AG04450 (cell line): Measurements from ENCODE around the gene TRDMT1. TPM values are rescaled to one million over a fixed set of nuclear protein-coding genes. Genes with fewer than 3 reads are reported as not detected.

ENCODE experiments used
- CTCF ChIA-PET: fragments of 300-600, 350-600 bp; formaldehyde crosslinking; extraction: SDS; loops from one replicate; lab custom pipeline; 2022; ENCODE audit warnings: antibody characterized with exemption, inconsistent platforms; lab: Charles Lee
- POLR2A ChIA-PET: fragments of 350-600 bp; formaldehyde crosslinking; extraction: SDS; loops from one replicate; lab custom pipeline; 2021; ENCODE audit warnings: antibody characterized with exemption, inconsistent platforms; lab: Yijun Ruan, JAX
- DNase-seq: peaks from one replicate; pipeline ENCODE4 v3.0.0-alpha.2; 2011; ENCODE audit warnings: low read depth, low spot score
- H3K27ac ChIP-seq: one replicate; pipeline ENCODE4 v1.5.1; 2012; ENCODE audit warnings: low read depth, low read length, control low read depth
- H3K27me3 ChIP-seq: one replicate; pipeline ENCODE4 v1.6.0; 2012; ENCODE audit warnings: low read length; ENCODE audit not compliant: control insufficient read depth, insufficient read depth
- H3K4me3 ChIP-seq: 2 replicates; pipeline ENCODE4 v1.5.1; 2011; ENCODE audit warnings: mild to moderate bottlenecking, low read depth, low read length, control low read depth
- H3K9me3 ChIP-seq: 2 replicates; pipeline ENCODE4 v1.5.1; 2012; ENCODE audit warnings: low read length; ENCODE audit not compliant: control insufficient read depth, insufficient read depth
- CTCF ChIP-seq: IDR thresholded peaks from 2 replicates; pipeline ENCODE4 v1.5.1; 2011; ENCODE audit warnings: low read depth, low read length, control low read depth, inconsistent platforms
- polyA plus RNA-seq: library from polyadenylated mRNA; depleted of rRNA; stranded (reverse); fragments of >200 nt; gene quantifications from 2 replicates; pipeline ENCODE4 v1.2.3, GENCODE V29; 2011

The TRDMT1 gene
- polyA plus RNA-seq, 1 experiment, result 7.1 TPM

DNA sequence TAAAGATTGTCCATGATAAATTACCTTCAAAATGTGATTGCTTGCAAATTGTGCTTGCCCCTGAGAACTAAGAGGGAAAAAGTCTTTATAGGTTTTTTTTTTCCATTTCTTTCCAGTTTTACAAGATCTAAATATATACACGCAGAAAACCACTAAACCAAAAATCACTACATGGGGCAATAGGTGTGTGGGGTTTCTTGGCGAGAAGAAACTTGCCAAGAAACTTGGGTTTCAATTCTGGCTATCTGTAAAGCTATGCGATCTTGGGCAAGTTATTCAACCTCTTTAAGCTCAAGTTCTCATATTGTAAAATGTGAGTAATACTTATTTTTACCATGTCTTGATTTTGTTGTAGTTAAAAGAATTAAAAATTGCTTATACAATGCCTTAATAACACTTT, 88.9 kb downstream of the TRDMT1 start:
- ChIA-PET CTCF (no interaction called here), POLR2A (no interaction called here)
- TF ChIP-seq CTCF, result no peak

GRCh38 chr10:17109475-17110207, 91.8 kb downstream of the TRDMT1 start:
- ChIA-PET CTCF (no interaction called here), POLR2A (no interaction called here)
- H3K27me3 ChIP-seq, result no peaks in the 10 kb centered on the region
- no peak for TF ChIP-seq CTCF
- no peaks in the 10 kb centered on the region for H3K9me3 ChIP-seq
- H3K27ac ChIP-seq, result no peak overlapping the region
- DNase-seq, result peak; percentile 23
- no peak overlapping the region for H3K4me3 ChIP-seq

More for the DNA sequence above, 88.9 kb downstream of the TRDMT1 start:
- Histone ChIP-seq H3K27me3 (no peaks in the 10 kb centered on the region), H3K4me3 (no peak overlapping the region), H3K9me3 (no peaks in the 10 kb centered on the region), H3K27ac (no peak overlapping the region)
- no peak for DNase-seq

DNA sequence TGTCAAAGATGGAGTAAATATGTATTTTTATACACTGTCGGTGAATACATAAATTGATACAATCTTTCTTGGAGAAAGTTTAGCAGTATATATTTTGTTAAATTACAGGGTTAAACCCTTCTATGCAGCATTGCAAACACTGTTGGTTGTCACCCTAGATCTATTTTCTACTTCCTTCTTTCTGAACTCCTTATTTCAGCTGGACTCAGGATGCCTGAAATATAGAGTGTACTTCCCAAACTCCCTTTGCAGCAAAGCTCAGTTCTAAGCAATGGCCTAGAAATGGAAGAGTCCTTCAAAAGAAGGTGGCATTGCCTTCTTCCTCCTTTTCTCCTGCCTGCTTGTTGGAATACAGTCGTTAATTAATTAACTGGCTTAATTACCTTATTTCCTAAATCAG, 92.4 kb downstream of the TRDMT1 start:
- ChIA-PET POLR2A (no interaction called here), CTCF (no interaction called here)
- no peaks in the 10 kb centered on the region for H3K9me3 ChIP-seq
- no peaks in the 10 kb centered on the region for H3K27me3 ChIP-seq
- no peak overlapping the region for H3K4me3 ChIP-seq
- no peak for TF ChIP-seq CTCF
- DNase-seq, result no peak
- no peak overlapping the region for H3K27ac ChIP-seq

DNA sequence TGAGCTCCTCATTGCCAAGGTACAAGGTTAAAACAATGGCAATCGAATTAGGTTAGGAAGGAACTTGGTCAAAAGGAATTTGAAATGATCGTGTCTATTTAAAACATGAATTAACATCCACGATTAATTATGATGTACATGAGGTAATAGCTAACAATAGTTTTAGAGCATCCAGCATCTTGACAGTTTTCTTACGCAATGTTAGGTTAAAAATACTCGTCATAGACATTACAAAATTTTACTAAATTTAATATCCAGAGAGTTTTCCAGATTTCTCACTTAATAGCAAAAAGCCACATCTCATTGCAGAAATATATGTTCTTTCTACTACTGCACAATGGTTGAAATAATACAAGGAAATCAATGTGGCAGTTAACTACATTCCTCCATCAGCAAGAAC, 94.5 kb downstream of the TRDMT1 start:
- no peak for DNase-seq
- no peaks in the 10 kb centered on the region for H3K27me3 ChIP-seq
- no peak overlapping the region for H3K27ac ChIP-seq
- ChIA-PET CTCF (interaction anchor here (0.9 kb wide), 1 partner anchor 254 kb away, joined by 3 read pairs; no protein-coding TSS in a partner anchor), POLR2A (no interaction called here)
- TF ChIP-seq CTCF, result no peak
- no peaks in the 10 kb centered on the region for H3K9me3 ChIP-seq
- H3K4me3 ChIP-seq, result no peak overlapping the region

DNA sequence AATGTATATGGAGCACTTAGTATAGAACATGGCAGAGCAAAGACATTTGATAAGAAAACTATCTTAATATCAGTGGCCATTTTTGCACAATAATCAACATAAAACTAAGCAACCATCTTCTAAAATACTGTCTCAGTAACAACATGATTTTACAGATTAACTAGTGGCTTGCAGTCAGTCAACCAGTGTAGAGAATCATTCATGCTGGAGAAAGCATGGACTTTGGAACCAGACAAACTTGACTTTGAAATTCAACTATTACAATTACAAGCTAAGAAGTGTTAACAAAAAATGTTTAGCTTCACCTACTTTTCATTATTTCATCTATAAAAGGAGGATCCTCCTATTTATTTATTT, 99.6 kb downstream of the TRDMT1 start:
- POLR2A ChIA-PET, result no interaction called here
- Histone ChIP-seq H3K27me3 (no peaks in the 10 kb centered on the region), H3K4me3 (no peak overlapping the region), H3K27ac (no peak overlapping the region), H3K9me3 (no peaks in the 10 kb centered on the region)
- CTCF ChIA-PET, result no interaction called here
- DNase-seq, result no peak
- no peak for TF ChIP-seq CTCF
